ACC112 (cell line): ENCODE measurements around the gene HDGF.

ENCODE experiments used
- H2AFZ ChIP-seq: fragments of 200-600 bp; sonication (generic); one replicate; pipeline ENCODE4 v1.6.0; 2017; ENCODE audit warnings: antibody characterized with exemption, low read length; ENCODE audit not compliant: unreplicated experiment
- H3K27ac ChIP-seq: fragments of 200-600 bp; sonication (generic); 2 replicates; pipeline ENCODE4 v1.5.1; 2014; ENCODE audit warnings: low read depth, mild to moderate bottlenecking, antibody characterized with exemption, low read length, moderate library complexity
- H3K27me3 ChIP-seq: fragments of 200-600 bp; sonication (generic); 2 replicates; pipeline ENCODE4 v1.6.1; 2014; ENCODE audit warnings: mild to moderate bottlenecking, antibody characterized with exemption, low read length, moderate library complexity, mixed read lengths; ENCODE audit not compliant: insufficient read depth
- H3K36me3 ChIP-seq: fragments of 200-600 bp; sonication (generic); 2 replicates; pipeline ENCODE4 v1.6.1; 2016; ENCODE audit warnings: mild to moderate bottlenecking, antibody characterized with exemption, low read length, moderate library complexity, mixed read lengths; ENCODE audit not compliant: insufficient read depth
- H3K4me1 ChIP-seq: fragments of 200-600 bp; sonication (generic); one replicate; pipeline ENCODE4 v1.6.1; 2016; ENCODE audit warnings: low read length, mixed read lengths; ENCODE audit not compliant: insufficient read depth, unreplicated experiment, control insufficient read depth
- H3K4me3 ChIP-seq: fragments of 200-600 bp; sonication (generic); 2 replicates; pipeline ENCODE4 v1.5.1; 2014; ENCODE audit warnings: mild to moderate bottlenecking, low read depth, low read length
- H3K79me2 ChIP-seq: fragments of 200-600 bp; sonication (generic); one replicate; pipeline ENCODE4 v1.6.0; 2016; ENCODE audit warnings: low read length; ENCODE audit not compliant: control insufficient read depth, unreplicated experiment, insufficient read depth

HDGF gene

DNA sequence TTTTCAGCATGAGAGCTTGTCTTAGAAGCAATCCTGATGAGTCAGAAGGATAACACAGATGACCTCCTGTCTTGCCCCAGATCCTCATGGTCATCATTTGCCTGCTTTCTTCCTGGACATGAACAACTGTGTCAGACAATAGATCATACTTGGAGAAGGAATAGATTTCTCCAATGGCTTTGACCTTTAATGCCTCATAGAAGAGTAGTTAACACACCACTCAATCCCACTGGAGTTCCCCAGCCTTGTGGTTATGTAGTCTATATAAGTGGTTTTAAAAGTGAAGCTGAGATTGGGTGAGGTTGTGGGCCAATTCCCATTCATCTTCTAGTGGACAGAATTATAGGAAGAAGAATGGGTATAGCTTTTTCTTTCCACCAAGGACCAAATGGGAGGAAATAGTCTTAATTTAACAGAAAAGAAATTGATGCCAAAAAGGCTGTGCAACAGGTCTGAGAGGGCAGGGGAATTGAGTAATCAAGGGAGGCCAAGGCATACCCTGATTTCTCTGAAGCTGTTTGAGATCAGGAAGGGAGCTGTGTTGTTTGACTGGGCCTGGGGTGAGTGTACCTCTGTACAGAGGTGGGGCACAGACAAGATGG, 30.2 kb upstream of the HDGF start:
- H2AFZ ChIP-seq, result no peak overlapping the region
- peaks cover 16% of the 10 kb centered on the region for H3K36me3 ChIP-seq
- H3K4me1 ChIP-seq, result peaks cover 20% of the 10 kb centered on the region
- H3K4me3 ChIP-seq, result no peak overlapping the region
- H3K79me2 ChIP-seq, result peaks cover 67% of the 10 kb centered on the region
- H3K27ac ChIP-seq, result peak overlapping the region; percentile 69
- no peaks in the 10 kb centered on the region for H3K27me3 ChIP-seq

DNA sequence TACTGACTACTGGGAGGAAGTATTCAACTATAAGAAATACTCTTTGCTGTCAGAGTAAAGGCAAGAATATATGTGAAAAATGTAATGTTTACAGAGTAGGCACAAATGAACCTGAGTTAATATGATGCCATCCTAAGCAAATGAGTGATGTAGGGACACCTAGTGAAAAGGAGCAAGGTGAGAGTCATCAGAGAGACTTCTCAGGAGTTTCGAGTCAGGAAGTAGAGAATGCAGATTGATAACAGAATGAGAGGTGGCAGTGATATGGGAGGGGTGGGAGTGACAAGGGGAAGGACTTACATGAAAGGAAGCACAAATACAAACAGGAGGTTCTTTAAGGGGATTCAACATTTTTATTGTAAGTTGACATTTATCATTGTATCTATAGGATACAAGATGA, 26.1 kb upstream of the HDGF start:
- no peaks in the 10 kb centered on the region for H3K27me3 ChIP-seq
- H3K4me3 ChIP-seq, result no peak overlapping the region
- H3K27ac ChIP-seq, result no peak overlapping the region
- H2AFZ ChIP-seq, result no peak overlapping the region
- H3K4me1 ChIP-seq, result peaks cover 43% of the 10 kb centered on the region
- peaks cover 12% of the 10 kb centered on the region for H3K36me3 ChIP-seq
- H3K79me2 ChIP-seq, result peaks cover 70% of the 10 kb centered on the region

DNA sequence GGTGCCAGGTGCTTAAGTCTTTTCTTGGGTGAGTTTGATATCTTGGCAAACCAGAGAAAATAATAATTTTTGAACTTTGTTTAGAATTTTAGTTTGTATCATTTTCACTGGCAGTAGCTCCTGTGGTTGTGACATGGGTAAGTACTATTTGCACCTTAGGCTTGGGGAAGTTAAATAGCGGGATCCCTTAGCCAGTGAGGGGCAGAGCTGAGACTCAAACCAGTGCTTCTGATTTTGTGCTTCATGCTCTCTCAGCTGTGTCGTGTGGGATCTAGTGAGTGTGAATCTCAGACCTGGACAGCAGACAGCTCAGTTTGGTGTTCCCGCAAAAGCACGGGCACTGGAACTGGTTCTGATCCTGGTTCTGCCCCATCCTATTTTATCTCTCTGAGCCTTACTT, 25.5 kb upstream of the HDGF start:
- Histone ChIP-seq H3K4me3 (no peak overlapping the region), H3K27me3 (no peaks in the 10 kb centered on the region), H3K4me1 (peaks cover 40% of the 10 kb centered on the region), H3K27ac (peak overlapping the region; percentile 21; the same call in 1 of the 2 replicates), H2AFZ (no peak overlapping the region), H3K36me3 (peaks cover 7% of the 10 kb centered on the region), H3K79me2 (peaks cover 72% of the 10 kb centered on the region)

DNA sequence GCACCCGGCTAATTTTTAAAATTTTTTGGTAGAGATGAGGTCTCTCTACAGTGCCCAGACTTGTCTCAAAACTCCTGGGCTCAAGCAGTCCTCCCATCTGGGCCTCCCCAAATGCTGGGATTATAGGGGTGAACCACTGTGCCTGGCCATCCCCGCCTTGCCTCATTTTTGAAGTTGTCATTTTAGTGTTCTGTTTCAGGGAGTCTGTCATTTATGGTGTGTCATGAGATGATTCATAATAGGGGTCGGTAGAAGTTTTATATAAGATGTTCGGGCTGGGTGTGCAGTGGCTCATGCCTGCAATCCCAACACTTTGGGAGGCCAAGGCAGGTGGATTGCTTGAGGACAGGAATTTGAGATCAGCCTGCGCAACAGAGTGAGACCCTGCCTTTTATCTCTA, 24.3 kb upstream of the HDGF start:
- Histone ChIP-seq H3K27ac (0 out of 2 replicates have a peak overlapping the region, but pooled peaks have one; percentile 18), H3K4me3 (no peak overlapping the region), H3K36me3 (peaks cover 7% of the 10 kb centered on the region), H3K4me1 (peaks cover 32% of the 10 kb centered on the region), H3K79me2 (peaks cover 73% of the 10 kb centered on the region), H2AFZ (no peak overlapping the region), H3K27me3 (no peaks in the 10 kb centered on the region)

DNA sequence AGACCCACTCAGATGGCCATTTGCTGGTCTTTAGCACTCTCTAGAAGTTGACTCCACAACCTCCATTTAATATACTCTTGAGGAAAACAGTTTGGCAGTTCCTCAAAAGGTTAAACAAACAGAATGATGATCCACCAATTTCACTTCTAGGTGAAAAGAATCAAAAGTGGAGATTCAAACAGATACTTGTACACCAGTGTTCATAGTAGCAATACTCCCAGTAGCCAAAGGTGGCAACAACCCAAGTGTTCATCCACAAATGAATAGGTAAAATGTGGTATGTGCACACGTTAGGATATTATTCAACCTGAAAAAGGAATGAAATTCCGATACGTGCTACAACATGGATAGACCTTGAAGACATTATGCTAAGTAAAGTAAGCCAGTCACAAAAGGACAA, 22.1 kb upstream of the HDGF start:
- H3K27me3 ChIP-seq, result no peaks in the 10 kb centered on the region
- no peak overlapping the region for H3K4me3 ChIP-seq
- H3K79me2 ChIP-seq, result peaks cover 88% of the 10 kb centered on the region
- no peak overlapping the region for H2AFZ ChIP-seq
- H3K4me1 ChIP-seq, result peaks cover 41% of the 10 kb centered on the region
- H3K36me3 ChIP-seq, result peaks cover 10% of the 10 kb centered on the region
- no peak overlapping the region for H3K27ac ChIP-seq

DNA sequence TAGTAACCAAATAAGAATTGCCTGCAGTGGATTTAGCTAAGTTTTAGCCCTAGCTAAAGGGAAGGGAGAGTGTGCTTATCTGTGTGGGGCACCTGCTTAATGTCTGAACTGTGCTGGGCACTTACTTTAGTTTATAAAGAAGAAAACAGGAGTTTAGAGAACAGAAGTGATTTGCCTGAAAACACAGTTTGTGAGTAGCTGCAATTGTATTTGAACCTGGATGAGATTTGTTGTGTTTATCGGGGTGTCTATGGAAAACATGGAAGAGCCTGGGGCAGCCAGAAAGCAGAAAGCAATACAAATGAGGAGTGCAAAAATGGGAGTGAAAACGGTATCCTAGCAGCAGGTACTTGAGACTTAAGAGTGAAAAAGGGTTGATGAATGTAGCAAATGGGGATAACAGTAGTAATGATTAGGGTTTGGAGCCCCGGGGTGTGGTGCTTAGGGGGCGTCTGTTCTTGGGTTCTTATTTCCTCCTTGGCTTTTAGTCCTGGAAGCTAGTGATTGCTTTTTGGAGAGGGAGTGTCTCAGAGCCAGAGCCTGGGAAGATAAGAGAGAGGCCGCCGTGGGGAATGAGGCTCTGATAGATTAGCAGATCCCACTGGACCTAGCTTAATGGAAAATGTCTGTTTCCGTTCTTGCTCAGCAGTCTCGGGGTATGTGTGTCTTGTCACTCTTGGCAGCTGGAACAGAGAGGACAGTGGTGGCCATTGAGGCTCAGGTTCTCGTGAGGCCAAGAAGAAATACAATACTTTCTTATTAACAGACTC, 21.4 kb upstream of the HDGF start:
- Histone ChIP-seq H3K36me3 (peaks cover 10% of the 10 kb centered on the region), H2AFZ (no peak overlapping the region), H3K4me3 (no peak overlapping the region), H3K27me3 (no peaks in the 10 kb centered on the region), H3K27ac (no peak overlapping the region), H3K4me1 (peaks cover 41% of the 10 kb centered on the region), H3K79me2 (peaks cover 88% of the 10 kb centered on the region)

DNA sequence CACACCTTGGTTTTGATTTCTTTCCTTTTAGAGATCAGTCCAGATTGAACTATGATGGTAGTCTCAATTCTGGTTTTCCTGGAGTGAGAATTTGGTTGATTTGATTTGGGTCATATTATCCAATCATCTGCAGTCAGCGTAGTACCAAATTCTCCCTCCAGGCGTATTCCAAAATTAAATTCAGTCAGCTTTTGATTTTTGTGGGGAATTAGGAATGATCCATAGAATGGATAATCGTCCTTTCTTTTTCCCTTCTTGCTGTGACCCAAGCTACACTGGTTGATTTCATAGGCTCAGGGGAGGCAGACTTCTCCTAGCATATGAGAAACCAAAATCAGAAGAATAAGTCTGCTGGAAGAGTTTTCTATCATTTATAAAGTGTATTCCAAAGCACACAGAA, 20.7 kb upstream of the HDGF start:
- peaks cover 85% of the 10 kb centered on the region for H3K79me2 ChIP-seq
- no peak overlapping the region for H3K27ac ChIP-seq
- no peaks in the 10 kb centered on the region for H3K27me3 ChIP-seq
- peaks cover 10% of the 10 kb centered on the region for H3K36me3 ChIP-seq
- no peak overlapping the region for H2AFZ ChIP-seq
- H3K4me3 ChIP-seq, result no peak overlapping the region
- peaks cover 41% of the 10 kb centered on the region for H3K4me1 ChIP-seq

DNA sequence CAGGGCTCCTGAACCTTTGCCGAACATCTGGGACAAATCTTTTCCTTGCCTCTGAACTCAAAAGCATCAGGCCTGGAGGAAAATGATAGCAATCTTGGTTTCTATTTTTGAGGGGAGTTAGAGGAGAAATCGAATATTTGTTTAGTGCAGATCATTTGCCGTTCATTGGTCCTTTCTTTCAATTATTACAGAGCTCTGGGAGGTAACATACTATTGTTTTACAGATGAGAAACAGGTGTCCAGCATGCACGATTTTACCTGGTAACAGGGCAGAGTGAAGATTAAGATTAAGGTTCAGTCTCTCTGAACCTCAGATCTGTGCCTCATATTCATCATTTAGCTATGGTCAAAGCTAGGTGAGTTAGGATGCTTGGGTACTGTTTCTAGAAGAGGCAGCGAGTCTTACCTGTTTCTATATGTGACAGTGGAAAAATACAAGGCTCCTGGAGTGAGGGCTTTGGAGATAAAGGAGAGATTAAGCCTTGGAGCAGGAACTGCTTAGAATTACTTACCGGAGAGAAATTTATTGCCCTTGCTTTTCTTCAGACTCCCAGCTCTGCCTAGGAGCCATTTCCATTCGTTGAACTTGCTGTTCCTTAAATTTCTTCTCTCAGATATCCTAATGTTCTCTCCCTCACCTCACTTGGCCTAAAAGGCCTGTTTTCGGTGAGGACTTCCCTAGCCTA, 17.3 kb upstream of the HDGF start:
- Histone ChIP-seq H3K4me3 (peak overlapping the region; percentile 81), H3K36me3 (peaks cover 9% of the 10 kb centered on the region), H3K27ac (peak overlapping the region; percentile 75), H3K27me3 (no peaks in the 10 kb centered on the region), H3K79me2 (peaks cover 62% of the 10 kb centered on the region), H3K4me1 (peaks cover 28% of the 10 kb centered on the region), H2AFZ (no peak overlapping the region)

DNA sequence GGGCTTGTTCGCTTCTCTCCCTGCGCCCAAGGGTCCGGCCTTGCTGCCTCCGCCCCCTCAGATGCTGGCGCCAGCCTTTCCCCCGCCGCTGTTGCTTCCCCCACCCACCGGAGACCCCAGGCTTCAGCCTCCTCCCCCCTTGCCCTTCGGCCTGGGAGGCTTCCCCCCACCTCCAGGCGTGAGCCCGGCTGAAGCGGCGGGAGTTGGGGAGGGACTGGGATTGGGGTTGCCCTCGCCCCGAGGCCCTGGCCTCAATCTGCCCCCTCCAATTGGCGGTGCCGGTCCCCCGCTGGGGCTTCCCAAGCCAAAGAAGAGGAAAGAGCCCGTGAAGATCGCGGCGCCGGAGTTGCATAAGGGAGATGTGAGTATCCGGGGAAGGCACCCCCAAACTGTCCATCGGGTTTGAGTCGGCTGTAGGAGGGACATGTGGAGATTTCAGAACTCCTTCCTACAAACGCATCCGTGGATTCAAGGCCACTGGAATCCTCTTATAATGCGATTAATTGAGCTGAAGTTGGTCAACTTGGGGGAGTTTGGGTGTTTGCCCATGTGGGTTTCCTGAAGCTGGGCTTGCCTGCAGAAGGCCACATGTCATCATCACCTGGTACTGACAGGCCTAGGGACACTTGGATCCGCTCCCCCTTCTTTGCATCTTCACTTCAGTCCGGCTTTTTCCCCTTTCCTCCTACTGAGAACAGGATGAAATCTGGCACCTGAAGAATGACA, 16.6 kb upstream of the HDGF start:
- Histone ChIP-seq H3K4me1 (peaks cover 21% of the 10 kb centered on the region), H3K36me3 (0 out of 2 replicates have a peak, but pooled peaks cover 4% of the 10 kb centered on the region), H3K27ac (peak overlapping the region; percentile 75), H3K79me2 (peaks cover 55% of the 10 kb centered on the region), H3K27me3 (no peaks in the 10 kb centered on the region), H2AFZ (peak overlapping the region; percentile 8), H3K4me3 (peak overlapping the region; percentile 81)

DNA sequence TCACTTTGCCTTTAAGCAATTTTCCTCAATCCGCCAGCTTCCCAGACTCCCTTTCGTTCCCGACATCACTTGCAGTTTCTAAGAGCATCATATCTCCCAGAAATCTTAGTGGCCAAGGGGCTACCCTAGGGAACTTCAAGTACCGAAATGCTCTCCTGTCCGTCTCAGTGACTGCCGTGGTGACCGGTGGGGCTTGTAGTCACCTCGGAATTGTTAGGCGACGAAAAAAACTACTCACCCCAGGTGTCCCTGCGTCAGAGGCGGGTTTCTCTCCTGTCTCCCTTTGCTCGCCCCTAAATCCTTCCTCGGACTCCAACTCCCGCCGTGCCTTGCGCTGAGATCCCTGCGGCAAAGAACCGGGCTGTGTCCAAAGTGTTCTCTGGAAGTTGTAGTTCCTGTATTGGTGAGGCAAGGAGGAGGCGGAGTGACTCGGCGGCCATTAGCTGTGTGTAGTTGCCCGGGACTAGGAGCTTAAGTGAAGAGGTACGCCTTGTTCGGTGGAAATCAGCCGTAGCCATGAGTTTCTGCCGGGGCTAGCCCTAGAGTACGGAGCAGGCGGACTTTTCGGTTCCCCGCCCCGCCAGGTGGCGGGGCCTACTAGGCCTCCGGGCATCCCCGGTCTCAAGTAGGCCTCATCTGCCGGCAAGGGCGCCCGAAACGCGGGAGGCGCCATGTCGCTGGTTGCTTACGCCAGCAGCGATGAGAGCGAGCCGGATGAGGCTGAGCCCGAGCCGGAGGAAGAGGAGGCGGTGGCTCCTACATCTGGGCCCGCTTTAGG, 15.8 kb upstream of the HDGF start, which contains the start of gene PRCC:
Gene PRCC (plus strand): TSS at position 435 of the 778 bp plus-strand sequence. CDS start 237 bp downstream, at position 672.
- H3K27me3 ChIP-seq, result no peaks in the 10 kb centered on the region
- H3K4me1 ChIP-seq, result peaks cover 14% of the 10 kb centered on the region
- H3K27ac ChIP-seq, result peak within 1 kb of the TSS; percentile 75
- peak within 1 kb of the TSS; percentile 94 for H2AFZ ChIP-seq
- 0 out of 2 replicates have a peak, but pooled peaks cover 4% of the 10 kb centered on the region for H3K36me3 ChIP-seq
- H3K4me3 ChIP-seq, result peak within 1 kb of the TSS; percentile 81
- peaks cover 48% of the 10 kb centered on the region for H3K79me2 ChIP-seq
